Lower leg skin (tissue), 4 donors: ENCODE measurements around the gene JUNB. TPM values are rescaled to one million over a fixed set of nuclear protein-coding genes. Genes with fewer than 3 reads are reported as not detected.

ENCODE experiments used
- DNase-seq, 2 donors: peaks; one replicate each; pipeline ENCODE4 v3.0.0-alpha.2; 2019; ENCODE audit warnings: low spot score in 2 of 2
- H3K4me3 ChIP-seq: fragments of 200-600 bp; sonication (generic); 2 replicates; pipeline ENCODE4 v1.5.1; 2017; ENCODE audit warnings: mild to moderate bottlenecking, low read depth; ENCODE audit not compliant: poor library complexity, severe bottlenecking
- CTCF ChIP-seq, 3 donors: fragments of 450-650 bp; IDR thresholded peaks; one replicate each; pipeline ENCODE4 v1.5.1; 2016; ENCODE audit warnings: antibody characterized with exemption in 3 of 3, mild to moderate bottlenecking in 3 of 3, moderate library complexity in 2 of 3
- POLR2A ChIP-seq, 2 donors: fragments of 450-650 bp; IDR thresholded peaks; one replicate each; pipeline ENCODE4 v1.6.1; 2016 to 2017; ENCODE audit warnings: antibody characterized with exemption in 2 of 2, mild to moderate bottlenecking in 1 of 2, moderate library complexity in 1 of 2
- WGBS, 2 donors: methylation state at CpG; one replicate each; pipeline ENCODE4 v1.1.5; 2018; 5-methylcytosine and 5-hydroxymethylcytosine counted together
- intact Hi-C: fragments of 100-400 bp; cut with DNase I; formaldehyde crosslinking; loops from one replicate; pipeline ENCODE4 v1.15.0; 2023; ENCODE audit warnings: low total_unique reads
- total RNA-seq, 4 donors: library from RNA; depleted of rRNA; stranded (reverse); fragments of >200 nt; gene quantifications; one replicate each; pipeline ENCODE4 v1.1.0, GENCODE V29; 2016

JUNB gene
- total RNA-seq, 4 donors from 2014 or later, result 608 to 1,091 (median 870) TPM

- TF ChIP-seq CTCF (IDR thresholded peaks at IDR 0.05) (no peak), POLR2A (IDR thresholded peaks at IDR 0.05) (no peak)
- WGBS, 2 donors, result 86 to 88% methylated on average over 6 of the region's 6 CpGs
- H3K4me3 ChIP-seq, result no peak overlapping the region
- intact Hi-C loops, result no loop called here
- DNase-seq, result no peak
Measured at GRCh38 chr19:12759686-12760085, 31.6 kb upstream of the JUNB start.

GRCh38 chr19:12763100-12763499 is 28.2 kb upstream of the JUNB start:
- TF ChIP-seq POLR2A (IDR thresholded peaks at IDR 0.05) (no peak), CTCF (IDR thresholded peaks at IDR 0.05) (no peak)
- intact Hi-C loops, result no loop called here
- H3K4me3 ChIP-seq, result no peak overlapping the region
- no peak for DNase-seq
- 83 to 92% methylated on average over 11 of the region's 11 CpGs for WGBS, 2 donors

- DNase-seq, result no peak
- 92 to 95% methylated on average over 16 of the region's 16 CpGs for WGBS, 2 donors
- intact Hi-C loops, result loop anchor here (5.0 kb wide), 2 partner anchors 38 to 78 kb away; partner anchors contain the start of genes PRDX2 and THSD8
- H3K4me3 ChIP-seq, result no peak overlapping the region
- TF ChIP-seq CTCF (IDR thresholded peaks at IDR 0.05) (no peak), POLR2A (IDR thresholded peaks at IDR 0.05) (no peak)
Measured at GRCh38 chr19:12764698-12765097, 26.6 kb upstream of the JUNB start.

GRCh38 chr19:12766051-12766521 is 25.2 kb upstream of the JUNB start:
- TF ChIP-seq CTCF (IDR thresholded peaks at IDR 0.05) (peak in 1 of 3 donors; percentile 33), POLR2A (IDR thresholded peaks at IDR 0.05) (no peak)
- 0 to 56% methylated on average over 13 to 30 of the region's 30 CpGs for WGBS, 2 donors
- DNase-seq, result peak in 1 of 2 donors; percentile 97
- intact Hi-C loops, result loop anchor here (5.0 kb wide), 2 partner anchors 36 to 76 kb away; partner anchors contain the start of genes PRDX2 and THSD8
- H3K4me3 ChIP-seq, result no peak overlapping the region

- TF ChIP-seq CTCF (IDR thresholded peaks at IDR 0.05) (no peak), POLR2A (IDR thresholded peaks at IDR 0.05) (no peak)
- intact Hi-C loops, result loop anchor here (5.0 kb wide), 2 partner anchors 35 to 75 kb away; partner anchors contain the start of genes PRDX2 and THSD8
- DNase-seq, result no peak
- WGBS, 2 donors, result 91 to 95% methylated on average over 11 of the region's 11 CpGs
- H3K4me3 ChIP-seq, result no peak overlapping the region
Measured at GRCh38 chr19:12767150-12767549, 24.1 kb upstream of the JUNB start.

- no peak overlapping the region for H3K4me3 ChIP-seq
- 95 to 96% methylated on average over 15 of the region's 15 CpGs for WGBS, 2 donors
- intact Hi-C loops, result loop anchor here (5.0 kb wide), 2 partner anchors 35 to 75 kb away; partner anchors contain the start of genes PRDX2 and THSD8
- no peak for DNase-seq
- TF ChIP-seq CTCF (IDR thresholded peaks at IDR 0.05) (no peak), POLR2A (IDR thresholded peaks at IDR 0.05) (no peak)
Measured at GRCh38 chr19:12767666-12768065, 23.6 kb upstream of the JUNB start.
